UCSD-AML1 (cell line): ENCODE results near the gene HENMT1.
"Not testable (repeated sequence)": the region's sequence is repeated elsewhere in the genome, so short reads cannot be mapped to it uniquely, and the experiment has no call there.

ENCODE experiments used
- DNase-seq: peaks from one replicate; lab custom pipeline; 2025; ENCODE audit not compliant: unreplicated experiment; lab: John Stamatoyannopoulos, UW

The HENMT1 gene

GRCh38 chr1:108661030-108661609, at the start of gene HENMT1:
Gene HENMT1, minus strand, starts transcription at chr1:108661093. Its CDS starts 1,209 bp downstream, at chr1:108659884.
- DNase-seq = no peak

DNA sequence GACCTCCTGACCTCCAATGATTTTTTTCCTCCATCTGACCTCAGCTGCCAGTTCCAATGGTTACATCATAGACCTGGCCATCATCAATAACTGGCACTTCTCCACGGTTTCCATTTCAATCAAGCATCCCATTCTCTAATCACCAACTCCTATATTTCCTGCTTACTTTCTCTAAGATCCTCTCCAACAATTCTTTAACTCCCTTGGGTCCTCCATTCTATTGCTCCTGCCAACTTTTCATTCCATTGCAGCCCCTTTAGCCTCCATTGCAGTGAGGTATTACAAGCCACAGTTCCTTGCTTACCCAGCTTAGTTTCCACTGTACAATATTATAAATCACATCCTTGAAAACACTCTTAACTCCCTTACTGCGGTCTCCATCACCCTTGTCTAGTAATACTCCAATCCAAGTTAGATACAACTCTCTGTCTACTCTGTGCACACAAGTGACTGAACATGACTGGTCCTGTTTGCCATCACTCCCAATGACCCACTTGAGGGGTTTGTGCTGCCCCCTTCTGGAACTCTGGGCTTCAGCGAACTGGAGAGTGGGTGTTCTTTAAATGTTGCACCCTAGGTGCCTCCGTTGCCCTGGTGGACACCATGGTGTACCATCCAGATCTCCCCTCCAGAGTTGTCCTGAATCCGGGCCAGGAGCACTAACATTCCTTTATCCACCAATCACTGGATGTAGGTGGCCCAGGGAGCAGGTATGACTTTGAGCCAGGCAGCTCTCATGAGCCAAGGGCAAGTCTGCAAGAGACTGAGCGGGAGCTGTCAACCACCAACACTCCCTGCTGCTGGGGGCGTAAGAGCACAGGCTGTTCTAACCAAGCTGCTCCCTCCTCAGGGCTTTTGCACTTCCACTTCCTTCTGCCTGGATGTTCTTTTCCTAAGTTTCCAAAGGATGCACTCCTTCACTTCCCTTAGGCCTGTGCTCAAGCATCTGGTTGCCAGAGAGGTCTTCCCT, 48.1 kb upstream of the HENMT1 start:
- DNase-seq = peak; percentile 43

GRCh38 chr1:108706643-108707042, 45.8 kb upstream of the HENMT1 start:
- DNase-seq = no peak

DNA sequence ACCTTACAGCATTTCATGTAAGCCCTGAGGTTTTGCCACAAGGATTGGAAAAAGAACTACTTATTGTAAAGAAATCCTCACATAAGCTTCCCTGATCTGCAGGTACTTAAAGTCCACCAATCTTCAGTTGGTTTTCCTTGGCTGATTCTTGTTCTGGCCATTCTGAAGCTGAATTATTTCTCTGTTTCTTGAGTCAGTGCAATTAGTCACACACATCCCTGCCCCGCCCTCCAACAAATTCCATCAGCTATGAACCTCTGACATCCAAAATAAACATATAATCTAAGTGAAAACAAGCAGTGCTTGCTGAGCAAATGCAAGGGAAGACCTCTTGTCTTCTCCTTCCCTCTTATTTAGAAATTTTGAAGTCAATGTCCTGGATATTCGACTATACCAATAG, 43.6 kb upstream of the HENMT1 start:
- no peak for DNase-seq

DNA sequence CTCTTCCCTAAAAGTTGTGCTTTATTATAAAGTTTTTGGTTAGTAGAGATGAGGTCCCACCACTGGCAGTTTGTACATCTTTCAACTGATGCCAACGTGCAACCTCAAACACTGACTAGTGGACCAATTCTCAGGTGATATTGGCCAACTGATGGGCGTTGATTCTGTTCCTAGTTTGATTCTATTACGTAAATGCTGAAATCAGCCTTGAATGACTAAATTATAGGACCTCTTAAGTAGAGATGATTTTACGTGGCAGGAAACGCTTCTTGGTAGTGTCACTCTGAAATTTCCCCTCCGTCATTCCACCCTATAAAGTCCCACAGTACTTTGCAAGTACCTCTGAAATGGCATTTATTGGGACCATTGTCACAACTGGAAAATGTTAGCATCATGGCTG, 43.0 kb upstream of the HENMT1 start:
- DNase-seq = no peak

DNA sequence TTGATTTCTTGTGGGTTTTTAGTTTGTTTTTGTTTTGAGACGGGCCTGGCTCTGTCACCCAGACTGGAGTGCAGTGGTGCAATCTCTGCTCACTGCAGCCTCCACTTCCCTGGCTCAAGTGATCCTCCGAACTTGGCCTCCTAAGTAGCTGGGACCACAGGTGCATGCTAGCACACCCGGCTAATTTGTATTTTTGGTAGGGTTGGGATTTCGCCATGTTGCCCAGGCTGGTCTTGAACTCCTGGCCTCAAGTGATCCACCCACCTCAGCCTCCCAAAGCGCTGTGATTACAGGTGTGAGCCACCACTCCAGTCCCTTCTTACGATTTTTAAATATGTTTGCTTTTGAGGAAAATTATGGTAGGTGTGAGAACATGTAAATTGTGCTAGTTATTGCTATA, 41.2 kb upstream of the HENMT1 start:
- DNase-seq = not testable (repeated sequence)

DNA sequence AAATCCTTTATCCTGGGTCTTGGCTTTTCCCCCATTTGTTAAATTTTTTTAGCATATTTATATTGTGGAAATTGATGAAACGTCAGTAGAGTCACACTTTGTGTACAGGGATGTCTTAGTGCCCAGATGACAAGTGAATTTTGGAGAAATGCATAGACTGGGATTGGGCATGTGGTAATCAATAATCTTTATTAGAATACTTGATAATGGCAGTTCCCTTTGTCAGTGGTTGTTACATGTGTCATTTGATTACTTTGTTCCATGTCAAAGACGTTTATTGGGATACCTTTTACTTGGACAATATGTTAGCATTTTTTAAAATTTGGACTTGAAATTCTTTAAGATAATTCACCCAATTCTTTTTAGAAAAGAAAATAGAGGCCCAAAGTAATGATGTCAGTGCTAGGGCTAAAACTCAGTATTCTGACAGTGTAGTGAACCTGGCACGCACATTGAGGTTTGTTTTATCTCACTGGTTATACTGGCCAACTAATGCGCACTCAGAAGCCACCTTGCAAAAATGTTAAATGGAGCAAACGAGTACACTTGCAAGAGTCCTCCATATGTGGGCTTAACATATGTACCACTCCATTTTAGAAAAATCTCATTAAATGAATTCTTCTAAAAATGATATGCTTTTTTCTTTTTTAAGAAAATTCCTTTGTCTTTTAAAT, 40.4 kb upstream of the HENMT1 start:
- DNase-seq = no peak

DNA sequence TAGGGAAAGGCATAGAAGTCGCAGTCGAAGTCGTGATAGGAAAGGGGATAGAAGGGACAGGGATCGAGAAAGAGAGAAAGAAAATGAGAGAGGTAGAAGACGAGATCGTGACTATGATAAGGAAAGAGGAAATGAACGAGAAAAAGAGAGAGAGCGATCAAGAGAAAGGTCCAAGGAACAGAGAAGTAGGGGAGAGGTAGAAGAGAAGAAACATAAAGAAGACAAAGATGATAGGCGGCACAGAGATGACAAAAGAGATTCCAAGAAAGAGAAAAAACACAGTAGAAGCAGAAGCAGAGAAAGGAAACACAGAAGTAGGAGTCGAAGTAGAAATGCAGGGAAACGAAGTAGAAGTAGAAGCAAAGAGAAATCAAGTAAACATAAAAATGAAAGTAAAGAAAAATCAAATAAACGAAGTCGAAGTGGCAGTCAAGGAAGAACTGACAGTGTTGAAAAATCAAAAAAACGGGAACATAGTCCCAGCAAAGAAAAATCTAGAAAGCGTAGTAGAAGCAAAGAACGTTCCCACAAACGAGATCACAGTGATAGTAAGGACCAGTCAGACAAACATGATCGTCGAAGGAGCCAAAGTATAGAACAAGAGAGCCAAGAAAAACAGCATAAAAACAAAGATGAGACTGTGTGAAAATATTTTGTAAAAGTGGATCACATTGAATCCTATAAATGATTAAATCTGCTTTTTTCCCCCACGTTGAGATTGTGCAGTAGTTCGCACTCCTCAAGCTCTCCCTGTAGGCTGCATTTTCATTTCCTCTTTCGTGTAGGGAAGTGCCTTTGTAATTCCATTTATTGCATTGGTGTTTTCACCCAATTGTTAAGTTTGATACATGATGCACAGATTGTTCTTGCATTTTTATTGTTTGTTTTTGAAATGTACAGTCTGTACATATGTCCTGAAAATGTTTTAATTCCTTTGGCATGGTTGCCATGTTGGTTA, 38.8 kb upstream of the HENMT1 start:
- no peak for DNase-seq

- DNase-seq = no peak
Measured at GRCh38 chr1:108695535-108695934, 34.6 kb upstream of the HENMT1 start.

- peak; percentile 58 for DNase-seq
Measured at GRCh38 chr1:108692724-108693655, 32.1 kb upstream of the HENMT1 start.

GRCh38 chr1:108691942-108692723, 31.2 kb upstream of the HENMT1 start, which contains the start of gene PRPF38B:
Gene PRPF38B, plus strand, starts transcription at chr1:108692310. Its CDS starts 282 bp downstream, at chr1:108692592.
- DNase-seq = peak; percentile 93

DNA sequence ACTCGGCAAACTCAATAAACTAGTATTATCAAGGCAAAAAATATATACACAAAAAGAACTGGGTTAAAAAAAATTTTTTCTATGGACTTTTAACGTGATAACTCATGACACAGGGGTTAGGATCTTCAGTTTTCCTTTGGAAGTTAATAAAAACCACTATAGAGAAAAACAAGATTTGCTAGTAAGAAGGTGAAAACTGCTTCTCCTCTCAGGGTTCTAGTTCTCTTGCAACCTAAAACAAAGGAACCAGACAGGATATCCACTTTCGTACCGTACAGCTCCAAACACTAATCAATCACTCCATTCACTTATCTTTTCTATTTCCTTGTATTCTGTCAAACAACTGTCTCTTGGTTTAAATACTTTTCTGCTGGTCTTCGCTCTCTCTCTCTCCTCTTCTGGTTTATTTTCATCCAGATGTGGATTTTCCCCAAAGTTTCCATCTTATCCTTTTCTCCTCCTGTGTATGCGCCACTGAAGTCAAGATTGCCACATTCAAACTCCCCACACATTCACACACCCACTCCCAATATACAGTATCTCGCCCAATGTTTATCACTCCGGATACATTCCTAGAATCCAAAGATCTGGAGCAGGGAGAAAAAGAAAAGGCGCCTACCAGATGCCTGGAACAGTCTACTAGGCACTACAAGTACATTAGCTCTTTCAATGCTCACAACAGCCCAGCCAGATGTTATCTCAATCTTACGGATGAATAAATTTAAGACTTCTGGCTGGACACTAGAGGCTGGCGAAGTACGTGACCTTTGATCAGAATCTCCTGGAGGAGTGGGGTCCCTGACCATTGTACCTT, 30.4 kb upstream of the HENMT1 start:
- no peak for DNase-seq

DNA sequence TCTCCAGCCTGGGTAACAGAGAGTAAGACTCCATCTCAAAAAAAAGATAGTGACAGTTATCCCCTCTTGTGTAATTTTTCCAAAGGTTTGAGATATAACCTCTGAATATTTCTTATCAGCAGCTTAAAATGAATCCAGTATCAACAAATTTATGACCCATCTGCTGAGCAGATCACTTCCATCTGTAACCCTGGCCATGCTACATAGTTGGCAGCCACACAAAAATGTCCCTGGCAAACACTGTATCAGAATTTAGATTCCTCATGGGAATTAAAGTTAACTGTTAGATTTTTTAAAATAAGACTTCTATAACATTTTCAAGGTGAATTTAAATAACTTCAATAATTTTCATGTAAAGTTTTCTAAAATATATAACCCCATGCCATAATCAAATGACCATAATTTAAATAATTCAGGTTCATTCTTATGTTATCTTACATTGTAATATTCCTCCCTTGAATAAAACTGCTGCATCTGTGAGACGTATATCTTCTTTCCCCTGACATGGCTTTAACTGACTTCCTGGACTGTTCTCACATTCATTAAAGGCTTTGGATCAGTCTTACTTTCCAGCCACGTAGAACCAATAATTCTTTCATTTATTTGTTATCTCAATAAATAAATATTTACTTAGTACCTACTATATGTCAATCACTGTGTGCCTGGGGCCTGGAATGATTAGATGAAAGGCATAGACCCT, 25.9 kb upstream of the HENMT1 start:
- no peak for DNase-seq

GRCh38 chr1:108685529-108685928, 24.6 kb upstream of the HENMT1 start:
- DNase-seq = no peak

GRCh38 chr1:108681701-108682100, 20.8 kb upstream of the HENMT1 start:
- not testable (repeated sequence) for DNase-seq

- no peak for DNase-seq
Measured at GRCh38 chr1:108679586-108680213, 18.8 kb upstream of the HENMT1 start.

GRCh38 chr1:108678706-108679105, 17.8 kb upstream of the HENMT1 start:
- no peak for DNase-seq
